Midbrain (tissue), 1 donor: ENCODE data around the gene TBRG4.
"Not testable (repeated sequence)": the region's sequence is repeated elsewhere in the genome, so short reads cannot be mapped to it uniquely, and the experiment has no call there.

Experiments used
- DNase-seq: peaks from one replicate; lab custom pipeline; 2025; lab: John Stamatoyannopoulos, UW

TBRG4 gene

DNA sequence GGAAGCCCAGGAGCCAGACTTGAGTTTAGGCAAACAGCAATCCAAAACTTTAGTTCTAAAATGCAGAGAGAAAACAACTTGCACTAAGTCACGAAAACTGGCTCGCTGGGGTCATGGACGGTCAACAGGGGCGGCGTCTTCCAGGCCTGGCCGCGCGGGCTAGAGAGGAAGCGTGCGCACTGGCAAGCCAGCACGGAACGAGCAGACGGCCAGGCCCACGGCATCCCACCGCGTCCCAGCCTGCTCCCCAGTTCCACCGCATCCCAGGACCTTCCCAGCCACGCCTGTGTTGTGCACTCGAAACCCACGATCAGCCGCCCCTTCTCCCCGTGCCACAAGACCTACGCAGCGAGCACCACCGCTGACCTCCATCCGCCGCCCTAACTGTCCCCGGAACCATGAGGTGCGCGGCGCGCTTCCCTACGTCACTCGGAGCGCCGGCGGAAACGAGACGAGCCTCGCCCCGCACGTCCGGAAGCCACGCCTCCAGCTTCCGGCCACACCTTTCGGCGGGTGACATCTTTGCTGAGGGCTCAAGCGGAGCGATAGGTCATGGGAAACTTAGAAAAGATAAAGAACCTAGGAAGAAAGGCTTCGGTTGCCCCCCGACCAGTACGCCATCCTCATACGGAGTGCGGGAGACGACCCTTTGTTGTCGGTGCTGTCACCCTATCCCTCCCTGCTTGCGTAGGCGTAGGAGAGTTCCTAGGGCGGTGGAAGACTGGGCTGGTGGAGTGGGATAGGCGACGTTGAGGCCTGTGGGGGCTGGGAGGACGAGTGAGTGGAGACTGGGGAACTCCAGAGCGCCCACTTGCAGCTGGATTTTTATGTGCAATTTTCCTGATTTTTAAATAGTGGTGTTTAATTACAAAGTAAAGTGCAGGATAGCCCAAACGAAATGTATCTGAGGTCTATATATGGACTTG is at the start of gene TBRG4:
Gene TBRG4, minus strand, starts transcription at position 400 of the 926 bp plus-strand sequence. CDS start 2,460 bp downstream, outside the sequence.
- DNase-seq, result peak; percentile 94

DNA sequence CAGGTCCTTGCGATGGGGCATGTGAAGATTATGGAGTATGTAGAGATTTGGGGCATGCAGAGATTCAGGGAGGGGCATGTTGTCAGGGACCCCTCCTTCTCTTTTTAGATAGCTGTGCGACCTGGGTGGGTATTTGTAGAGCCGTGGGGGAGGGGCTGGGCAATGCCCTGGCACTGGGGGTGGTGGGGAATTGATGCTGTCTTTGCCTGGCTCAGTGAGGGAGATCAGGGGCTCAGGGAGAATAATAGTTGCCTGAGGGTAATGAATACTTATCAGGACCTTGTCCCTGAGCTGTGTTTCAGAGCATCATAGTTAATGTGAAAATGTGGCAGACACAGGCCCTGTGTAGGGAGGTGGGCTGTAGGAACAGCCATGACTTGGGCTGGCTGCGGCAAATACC is 49.6 kb upstream of the TBRG4 start:
- DNase-seq, result no peak

DNA sequence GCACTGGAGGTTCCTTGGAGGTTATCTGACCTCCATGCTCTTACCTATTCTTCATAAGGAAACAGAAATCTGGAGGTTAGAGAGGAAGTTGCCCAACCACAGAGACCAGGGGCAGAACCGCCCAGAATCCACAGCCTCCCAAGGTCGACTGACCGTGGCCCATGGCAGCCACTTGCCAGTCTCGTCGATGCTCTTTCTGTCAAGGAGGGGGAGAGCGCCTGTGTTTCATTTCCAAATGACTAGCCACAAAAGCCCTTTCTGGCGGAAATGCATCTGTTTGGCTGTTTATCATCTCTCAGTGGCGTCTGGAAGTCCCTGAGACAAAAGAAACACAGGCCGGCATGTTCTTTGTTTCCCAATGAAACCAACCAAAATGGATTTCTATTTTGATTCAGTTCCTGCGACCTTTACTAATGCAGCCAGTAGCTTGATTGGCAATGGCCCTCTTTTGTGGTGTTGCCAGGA is 49.0 kb upstream of the TBRG4 start:
- DNase-seq, result peak; percentile 18

DNA sequence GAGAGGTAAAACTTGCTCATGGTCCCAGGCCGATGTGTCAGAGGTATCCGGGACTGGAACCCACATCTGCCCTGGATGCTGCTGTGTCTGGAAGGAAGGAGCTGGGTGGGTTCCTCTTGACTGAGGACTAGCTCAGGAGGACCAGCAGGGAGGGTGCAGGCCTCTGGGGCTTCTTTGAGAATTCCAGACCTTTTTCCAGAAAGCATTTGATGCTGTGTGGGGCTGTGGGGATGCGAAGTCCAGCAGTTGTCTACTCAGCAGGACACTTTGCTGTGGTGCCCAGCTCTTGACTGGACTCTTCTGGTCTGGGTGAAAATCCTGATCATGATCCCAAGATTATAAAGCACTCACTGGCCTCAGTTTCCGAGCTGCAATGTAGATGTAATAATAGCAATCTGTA is 47.8 kb upstream of the TBRG4 start:
- DNase-seq, result no peak

DNA sequence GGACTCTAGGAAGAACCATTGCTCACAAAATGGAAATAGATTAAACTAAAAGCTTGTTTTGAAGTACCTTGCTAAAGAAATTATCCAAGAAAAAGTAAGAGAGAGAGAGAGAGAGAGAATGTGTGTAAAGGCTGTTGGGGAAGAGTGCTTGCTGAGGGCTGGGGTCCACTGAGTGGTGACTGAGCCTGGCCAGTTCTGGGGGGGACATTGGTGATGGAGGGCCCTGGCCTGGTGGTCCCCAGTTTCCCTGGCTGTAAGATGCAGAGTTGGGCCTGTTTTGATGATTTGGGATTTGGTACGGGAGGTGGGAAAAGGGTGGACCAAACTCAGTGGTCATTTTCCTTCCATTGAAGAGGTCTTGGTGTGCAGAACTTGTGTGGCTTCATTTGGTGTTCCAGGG is 47.0 kb upstream of the TBRG4 start:
- no peak for DNase-seq

DNA sequence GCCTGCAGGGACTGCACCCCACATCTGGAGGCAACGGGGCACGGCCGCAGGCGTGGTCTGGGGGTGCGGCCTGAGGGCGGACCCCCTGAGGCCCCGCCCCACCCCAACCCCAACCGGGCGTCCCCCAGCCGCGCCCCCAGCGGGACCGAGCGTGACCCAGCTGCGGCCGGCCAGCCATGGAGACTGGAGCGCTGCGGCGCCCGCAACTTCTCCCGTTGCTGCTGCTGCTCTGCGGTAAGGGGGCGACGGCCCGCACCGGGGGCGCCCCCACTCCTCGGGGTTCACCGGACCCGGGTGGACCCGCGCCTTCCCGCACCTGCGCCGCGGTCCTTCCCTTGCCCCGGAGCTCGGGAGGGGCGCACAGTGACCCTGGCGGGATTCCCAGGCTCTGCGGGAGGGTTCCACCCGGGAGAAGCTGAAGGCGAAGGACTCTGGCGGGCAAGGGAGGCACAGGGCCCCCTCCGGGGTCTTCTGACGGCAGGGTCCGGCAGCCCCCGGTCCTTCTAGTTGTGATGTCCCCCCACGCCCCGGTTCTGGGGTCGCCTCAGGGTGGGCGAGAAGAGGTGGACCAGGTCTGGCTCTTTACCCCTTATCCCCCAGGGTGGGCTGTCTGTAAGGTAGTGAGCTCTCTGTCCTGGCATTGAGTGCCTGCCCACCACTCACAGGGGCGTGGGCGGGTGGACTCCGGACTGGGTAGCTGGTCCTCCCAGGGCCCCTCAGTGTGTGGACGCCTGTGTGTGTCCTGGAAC is 46.3 kb upstream of the TBRG4 start, which contains the start of gene RAMP3:
Gene RAMP3, plus strand, starts transcription at position 139 of the 749 bp plus-strand sequence. Its CDS starts 38 bp downstream, at position 177.
- no peak for DNase-seq

DNA sequence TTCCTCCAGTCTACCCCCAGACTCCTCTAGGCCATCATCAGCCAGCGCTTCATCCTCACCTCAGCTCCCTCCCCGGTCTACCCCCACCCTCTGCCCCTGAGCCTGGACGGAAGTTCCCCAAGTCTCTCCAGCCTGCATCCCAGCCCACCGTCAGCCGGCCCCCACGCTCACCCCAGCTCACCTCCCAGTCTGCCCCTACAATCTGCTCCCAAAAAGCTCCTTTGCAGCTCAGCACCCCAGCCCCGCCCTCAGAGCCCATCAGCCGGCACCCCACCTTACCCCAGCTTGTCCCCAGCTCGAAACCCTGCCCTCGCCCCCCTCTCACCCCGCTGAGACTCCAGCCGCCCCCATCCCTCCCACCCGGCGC is 45.8 kb upstream of the TBRG4 start:
- DNase-seq, result no peak

DNA sequence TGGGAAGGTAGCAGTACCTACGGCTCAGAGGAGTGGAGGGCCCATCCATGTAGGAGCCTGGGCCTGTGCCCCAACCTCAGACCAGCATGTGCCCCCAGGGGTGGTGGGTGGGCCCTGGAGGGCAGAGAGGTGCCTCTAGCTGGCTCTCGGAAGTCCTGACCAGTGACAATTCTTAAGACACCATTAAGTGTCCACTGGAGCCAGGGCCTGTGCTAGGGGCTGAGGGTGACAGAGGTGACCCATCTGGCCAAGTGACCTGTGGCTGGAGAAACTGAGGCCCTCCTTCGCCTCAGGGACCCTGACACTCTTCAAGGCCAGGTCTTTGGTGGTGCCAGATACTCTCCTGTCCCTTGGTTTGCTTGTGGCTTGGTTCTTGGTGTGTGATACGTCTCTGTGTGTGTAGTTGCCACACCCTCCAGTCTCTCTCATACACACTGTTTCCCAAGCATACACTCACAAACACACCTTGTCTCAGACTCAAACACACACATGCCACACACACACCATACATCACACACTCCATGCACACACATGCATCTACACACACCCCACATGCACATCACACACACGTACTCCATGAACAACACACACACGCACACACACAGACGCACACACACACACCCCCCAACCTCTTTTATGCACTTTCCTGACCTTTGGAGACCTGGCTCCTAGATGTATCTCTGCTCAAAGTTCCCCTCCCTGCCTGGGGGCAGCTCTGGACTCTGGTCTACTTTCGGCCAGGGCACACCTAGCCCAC is 45.2 kb upstream of the TBRG4 start:
- DNase-seq, result no peak

DNA sequence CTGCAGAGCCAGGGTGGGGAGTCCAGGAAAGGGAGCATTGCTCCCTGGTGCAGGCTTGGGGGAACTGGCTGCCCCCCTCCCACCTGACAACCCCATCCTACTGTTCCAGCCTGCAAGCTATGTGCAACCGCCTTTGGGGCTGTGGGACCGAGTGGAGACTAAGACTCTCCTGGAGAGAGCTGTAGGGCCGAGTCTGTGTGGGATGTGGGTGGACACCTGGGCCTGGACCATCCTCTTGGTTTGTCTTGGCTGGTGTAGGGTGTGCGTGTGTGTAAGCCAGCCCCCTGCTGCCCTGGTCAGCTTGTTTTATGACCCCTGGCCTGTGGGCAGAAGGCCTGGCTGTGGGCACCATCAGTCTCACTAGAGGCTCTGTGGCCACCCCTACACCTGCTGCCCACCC is 44.4 kb upstream of the TBRG4 start:
- no peak for DNase-seq

DNA sequence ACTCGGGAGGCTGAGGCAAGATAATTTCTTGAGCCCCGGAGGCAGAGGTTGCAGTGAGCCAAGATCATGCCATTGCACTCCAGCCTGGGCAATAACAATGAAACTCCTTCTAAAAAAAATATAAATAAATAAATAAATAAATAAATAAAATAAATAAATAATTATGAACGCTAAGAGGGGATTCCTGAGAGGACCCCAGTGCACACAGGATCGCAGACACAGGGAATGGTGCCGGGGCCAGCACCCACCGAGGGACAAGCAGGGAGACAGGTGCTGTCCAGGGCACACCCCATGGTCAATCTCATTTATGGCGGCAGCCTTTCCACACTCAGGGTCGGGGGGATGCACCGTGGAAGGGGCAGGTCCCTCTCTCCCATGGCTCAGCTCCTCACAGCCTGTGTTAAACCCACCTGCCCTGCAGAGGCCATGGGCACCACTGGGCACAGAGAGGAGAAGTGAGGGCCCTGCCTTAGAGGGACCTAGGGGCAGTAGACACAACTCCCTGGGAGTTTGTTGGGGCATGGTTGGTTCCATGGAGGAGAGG is 43.9 kb upstream of the TBRG4 start:
- DNase-seq, result no peak

DNA sequence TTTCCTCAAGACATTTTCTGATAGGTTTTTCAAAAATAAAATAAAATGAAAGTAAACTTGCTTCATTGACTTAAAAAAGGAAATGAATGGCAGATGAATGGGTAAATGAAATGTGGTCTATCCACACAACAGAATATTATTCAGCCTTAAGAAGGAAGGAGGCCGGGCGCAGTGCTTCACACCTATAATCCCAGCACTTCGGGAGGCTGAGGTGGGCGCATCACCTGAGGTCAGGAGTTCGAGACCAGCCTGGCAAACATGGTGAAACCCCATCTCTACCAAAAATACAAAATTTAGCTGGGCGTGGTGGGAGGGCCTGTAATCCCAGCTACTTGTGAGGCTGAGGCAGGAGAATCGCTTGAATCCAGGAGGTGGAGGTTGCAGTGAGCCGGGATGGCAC is 42.4 kb upstream of the TBRG4 start:
- not testable (repeated sequence) for DNase-seq

DNA sequence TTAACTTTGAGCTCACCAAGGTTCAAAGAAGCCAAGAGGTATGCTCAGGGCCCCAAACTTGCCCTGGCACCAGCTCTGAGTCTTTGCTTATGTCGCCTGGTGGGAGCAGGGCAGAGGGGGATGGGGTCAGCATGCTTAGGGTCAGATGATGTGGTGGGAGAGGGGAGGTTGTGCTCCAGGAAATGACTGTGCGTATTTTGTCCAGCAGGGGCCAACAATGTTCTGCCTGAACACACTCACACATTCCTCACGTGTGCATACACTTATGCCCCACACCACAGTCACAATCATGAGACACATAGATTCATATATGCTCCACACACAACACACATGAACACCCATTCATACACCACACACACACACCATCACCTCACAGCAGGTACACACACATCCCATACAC is 41.7 kb upstream of the TBRG4 start:
- no peak for DNase-seq

DNA sequence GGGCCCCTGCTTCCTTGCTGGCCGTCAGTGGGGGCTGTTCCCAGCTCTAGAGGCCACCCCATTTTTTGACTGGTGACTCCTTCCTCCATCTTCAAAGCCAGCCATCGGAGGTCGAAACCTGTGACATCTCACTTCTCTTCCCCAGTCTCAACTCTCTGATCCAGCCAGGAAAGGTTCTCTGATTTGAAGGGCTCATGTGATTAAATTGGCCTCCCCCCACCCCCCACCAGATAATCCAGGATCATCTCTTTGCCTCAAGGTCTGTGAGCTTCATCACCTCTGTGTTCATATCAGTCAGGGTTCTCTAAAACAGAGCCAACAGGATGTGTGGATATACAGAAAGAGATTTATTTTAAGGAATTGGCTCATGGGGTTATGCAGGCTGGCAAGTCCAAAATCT is 40.5 kb upstream of the TBRG4 start:
- DNase-seq, result no peak

DNA sequence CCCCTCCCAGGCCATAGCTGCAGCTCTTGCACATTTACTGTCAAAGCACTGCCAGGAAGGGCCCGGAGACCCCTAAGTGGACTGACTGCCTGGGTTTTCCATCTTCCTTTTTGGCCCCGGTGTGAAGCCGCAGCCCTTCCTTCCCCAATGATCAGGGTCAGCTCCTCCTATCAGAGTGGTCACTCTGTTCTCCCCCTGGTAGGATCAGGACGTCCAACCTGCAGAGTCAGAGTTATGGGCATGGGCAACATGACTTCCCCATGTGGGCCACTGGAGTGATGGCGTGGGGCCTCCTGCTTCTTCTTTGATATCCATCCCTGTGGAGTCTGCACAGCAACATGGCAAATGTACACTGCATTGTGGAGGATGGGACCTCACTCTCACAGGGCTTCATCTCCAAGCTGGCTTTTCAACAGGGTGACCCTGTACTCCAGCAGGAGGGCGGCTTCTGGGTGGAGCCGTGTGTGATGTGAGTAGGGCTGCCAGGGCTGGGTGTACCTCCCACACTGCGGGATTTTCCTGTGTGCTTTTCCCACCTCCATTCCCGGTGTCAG is 39.7 kb upstream of the TBRG4 start:
- no peak for DNase-seq

DNA sequence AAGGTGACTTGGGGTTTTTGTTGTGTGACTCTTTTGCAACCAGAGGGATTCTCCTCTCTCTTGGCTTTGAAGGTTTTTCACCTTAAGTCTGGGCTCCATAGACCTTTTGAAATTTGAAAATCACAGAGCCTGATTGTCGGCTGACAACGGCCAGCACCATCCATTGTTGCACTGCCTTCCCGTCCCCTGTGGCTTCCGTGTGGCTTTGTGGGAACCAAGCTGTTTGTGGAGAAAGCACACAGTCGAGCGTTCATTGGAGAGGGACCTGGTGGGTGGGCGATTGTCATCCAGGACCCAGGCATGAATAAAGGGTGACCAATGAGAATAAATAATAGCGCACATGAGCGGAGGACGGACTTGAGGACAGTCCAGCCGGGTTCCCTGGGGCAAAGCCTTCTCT is 38.7 kb upstream of the TBRG4 start:
- no peak for DNase-seq

DNA sequence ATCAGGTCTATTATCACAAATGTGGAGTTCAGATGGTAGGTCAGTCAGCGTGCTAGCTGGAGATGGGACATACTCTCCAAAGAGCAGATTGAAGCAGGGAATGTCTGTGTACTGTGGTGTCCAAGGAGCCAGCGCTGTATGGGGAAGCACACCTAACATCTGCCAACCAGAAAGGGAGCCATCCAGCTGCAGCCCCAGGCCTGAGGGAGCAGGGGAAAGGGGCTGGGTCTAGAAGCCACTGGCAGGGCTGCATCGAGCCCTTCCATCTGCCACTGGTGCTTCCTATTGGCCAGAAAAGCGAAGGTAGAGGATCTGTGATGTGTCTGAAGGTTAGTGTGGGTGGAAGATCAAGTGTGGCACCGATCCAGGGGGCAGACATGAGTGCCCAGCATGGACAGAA is 38.1 kb upstream of the TBRG4 start:
- DNase-seq, result no peak

DNA sequence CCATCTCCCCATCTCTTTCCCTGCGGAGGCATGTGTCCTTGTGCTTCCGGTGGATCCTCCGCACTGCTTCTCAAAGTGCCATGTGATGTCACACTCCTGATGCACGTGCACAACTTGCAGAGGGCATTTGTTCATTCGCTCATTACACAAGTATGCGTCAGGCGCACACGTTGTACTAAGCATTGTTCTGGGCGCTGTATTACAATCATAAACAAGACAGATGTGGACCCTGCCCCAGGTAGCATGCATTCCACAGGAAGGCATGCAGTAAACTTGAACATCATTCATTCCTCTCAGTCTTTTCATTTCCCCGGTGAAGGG is 37.1 kb upstream of the TBRG4 start:
- DNase-seq, result no peak

DNA sequence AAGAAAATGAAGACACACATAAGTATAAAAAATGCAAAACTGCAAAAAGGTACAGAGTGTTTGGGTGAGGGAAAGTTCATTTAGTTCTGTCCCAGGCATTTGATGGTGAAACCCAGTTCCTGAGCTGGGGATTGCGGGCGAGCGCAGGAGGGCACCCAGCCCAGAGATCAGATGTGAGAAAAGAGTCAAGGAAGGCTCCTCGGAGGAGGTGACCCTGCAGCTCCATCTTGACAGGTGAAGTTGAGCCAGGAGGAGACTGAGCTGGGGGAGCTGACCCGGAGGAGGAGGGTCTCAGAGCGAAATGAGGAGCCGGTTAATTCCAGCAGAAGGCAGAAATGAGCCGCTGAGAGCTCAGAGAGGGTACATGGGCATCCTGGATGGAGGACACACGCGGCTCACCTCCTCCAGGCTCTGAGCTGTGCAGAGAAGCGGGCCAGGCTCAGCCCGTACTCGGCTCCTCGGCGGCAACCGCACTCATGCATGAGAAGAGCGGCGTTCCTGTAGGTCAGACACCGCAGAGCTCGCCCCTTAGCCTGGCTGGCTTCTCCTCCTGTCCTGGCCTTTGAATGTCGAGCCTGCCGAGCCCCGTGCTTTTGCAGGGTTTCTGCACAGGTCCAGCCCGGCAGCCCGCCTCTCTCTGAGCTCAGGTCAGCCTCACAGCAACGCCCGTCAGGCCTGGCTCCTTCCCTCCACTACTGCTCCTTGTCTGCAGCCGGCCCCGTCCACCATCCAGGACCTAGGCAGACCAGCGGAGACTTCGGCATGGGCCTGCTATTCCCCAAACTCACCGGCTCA is 36.6 kb upstream of the TBRG4 start:
- DNase-seq, result no peak

DNA sequence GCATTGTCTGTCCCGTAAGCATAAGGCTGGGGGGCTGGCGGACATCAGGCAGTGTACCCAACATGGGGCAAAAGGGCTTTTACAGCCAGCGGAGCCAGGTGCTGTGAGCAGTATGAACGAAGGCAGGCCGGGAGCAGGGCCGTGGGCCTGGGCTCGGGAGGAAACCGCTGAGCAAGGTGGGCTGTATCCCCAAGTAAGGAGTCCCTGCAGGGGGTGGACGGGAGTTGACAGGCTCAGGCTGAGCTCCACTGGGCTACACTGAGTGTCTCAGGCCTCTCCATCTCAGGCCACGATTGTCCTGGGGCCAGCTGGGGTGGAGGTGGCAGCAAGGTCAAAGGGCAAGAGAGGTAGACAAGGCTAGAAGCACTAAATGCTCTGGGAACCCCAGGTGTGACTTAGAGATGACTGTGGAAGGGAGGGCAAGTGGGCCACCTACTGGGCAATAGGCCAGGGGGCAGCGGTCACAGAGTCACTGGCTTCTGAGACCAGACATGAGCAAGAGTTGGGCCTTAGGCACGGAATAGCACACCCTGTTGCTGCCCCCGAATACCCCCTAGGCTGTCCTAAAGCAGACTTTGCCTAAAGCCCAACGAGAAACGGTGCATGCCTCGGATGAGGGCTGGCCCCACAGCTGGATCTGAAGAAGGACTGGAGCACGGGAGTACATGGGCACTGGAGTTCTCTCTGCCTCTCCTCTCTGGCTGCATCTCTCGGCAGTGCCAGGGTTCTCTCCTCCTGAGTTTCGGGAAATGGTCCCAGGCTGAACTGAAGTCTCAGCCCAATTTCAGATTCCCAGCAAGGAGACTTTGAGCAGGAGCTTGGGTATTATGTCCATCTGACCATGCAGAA is 35.3 kb upstream of the TBRG4 start:
- DNase-seq, result no peak

DNA sequence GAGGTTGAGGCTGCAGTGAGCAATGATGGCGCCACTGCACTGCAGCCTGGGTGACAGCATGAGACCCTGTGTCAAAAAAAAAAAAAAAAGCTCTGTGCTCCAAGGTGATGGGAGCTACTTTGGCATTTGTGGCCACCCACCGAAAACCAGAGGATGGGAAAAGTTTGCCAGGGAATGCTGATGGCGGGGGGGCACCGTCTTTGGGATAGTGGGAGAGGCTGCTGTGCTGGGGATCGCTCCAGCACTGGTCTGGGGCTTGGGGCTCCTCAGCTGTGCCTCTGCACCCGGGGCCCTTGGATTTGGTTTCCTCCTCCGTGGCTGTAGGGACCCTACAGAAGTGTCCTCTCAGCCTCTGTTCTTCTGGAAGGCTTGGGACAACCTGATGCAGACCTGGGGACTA is 34.4 kb upstream of the TBRG4 start:
- no peak for DNase-seq
